HL-60 (cell line): ENCODE results near the gene ACACA.
"Not testable (repeated sequence)": the region's sequence is repeated elsewhere in the genome, so short reads cannot be mapped to it uniquely, and the experiment has no call there.

ENCODE experiments used
- DNase-seq, 2 experiments: peaks; one replicate each; pipeline ENCODE4 v3.0.0-alpha.2; 2010 to 2020; ENCODE audit warnings: low read depth in 1 of 2, low spot score in 1 of 2
- H3K27ac ChIP-seq: fragments of 250-450 bp; sonication (Bioruptor Pico); replicated peaks from 2 replicates; pipeline ENCODE4 v1.5.1; 2020; ENCODE audit warnings: mild to moderate bottlenecking, moderate library complexity
- H3K27me3 ChIP-seq: fragments of 250-450 bp; sonication (Bioruptor Pico); 2 replicates; pipeline ENCODE4 v1.5.1; 2021; ENCODE audit warnings: mild to moderate bottlenecking, moderate library complexity; ENCODE audit not compliant: insufficient read depth, poor library complexity, severe bottlenecking
- H3K4me3 ChIP-seq: replicated peaks from 2 replicates; pipeline ENCODE4 v1.5.1; 2011; ENCODE audit warnings: mild to moderate bottlenecking, control low read depth, low read length; ENCODE audit not compliant: insufficient read depth
- CTCF ChIP-seq: IDR thresholded peaks from one replicate; pipeline ENCODE4 v1.5.1; 2011; ENCODE audit warnings: low read length, control low read depth, inconsistent platforms; ENCODE audit not compliant: insufficient read depth
- GABPA ChIP-seq: IDR thresholded peaks from 2 replicates; pipeline ENCODE4 v1.6.1; 2012; ENCODE audit warnings: low read depth
- POLR2AphosphoS5 ChIP-seq: IDR thresholded peaks from 2 replicates; pipeline ENCODE4 v1.6.1; 2012; ENCODE audit warnings: low read depth
- REST ChIP-seq: IDR thresholded peaks from 2 replicates; pipeline ENCODE4 v1.6.1; 2012; ENCODE audit warnings: low read depth; ENCODE audit not compliant: insufficient replicate concordance
- SPI1 ChIP-seq: IDR thresholded peaks from 2 replicates; pipeline ENCODE4 v1.6.1; 2012; ENCODE audit warnings: low read depth, mild to moderate bottlenecking, borderline replicate concordance

ACACA gene

GRCh38 chr17:37079735-37080134 is 326.9 kb downstream of the ACACA start:
- Histone ChIP-seq H3K4me3 (no peak overlapping the region), H3K27me3 (no peaks in the 10 kb centered on the region), H3K27ac (no peak overlapping the region)
- DNase-seq = no peak
- no peak for TF ChIP-seq SPI1

- no peak for TF ChIP-seq CTCF
- Histone ChIP-seq H3K27ac (no peak overlapping the region), H3K4me3 (no peak overlapping the region), H3K27me3 (no peaks in the 10 kb centered on the region)
- DNase-seq = no peak
These were observed 327.4 kb downstream of the ACACA start for GRCh38 chr17:37079065-37079708.

- H3K27me3 ChIP-seq, DNase-seq, H3K4me3 ChIP-seq, H3K27ac ChIP-seq: not testable (repeated sequence)
These were observed 333.2 kb downstream of the ACACA start for GRCh38 chr17:37073464-37073863.

DNA sequence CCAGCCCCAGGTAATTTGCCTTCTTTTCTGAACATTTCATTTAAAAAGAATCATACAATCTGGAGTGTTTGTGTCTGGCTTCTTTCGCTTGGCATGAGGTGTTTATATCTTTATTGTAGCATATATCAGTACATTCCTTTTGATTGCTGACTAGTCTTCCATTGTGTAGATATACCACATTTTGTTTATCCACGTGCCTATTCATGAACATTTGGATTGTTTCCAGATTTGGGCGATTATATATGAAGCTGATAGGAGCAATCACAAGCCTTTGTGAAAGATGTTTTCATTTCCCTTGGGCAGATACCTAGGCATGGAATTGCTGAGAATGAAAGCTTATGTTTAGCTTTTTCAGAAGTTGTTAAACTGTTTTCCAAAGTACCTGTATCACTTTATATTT is 337.5 kb downstream of the ACACA start:
- TF ChIP-seq POLR2AphosphoS5 = no peak
- H3K27me3 ChIP-seq = no peaks in the 10 kb centered on the region
- DNase-seq = no peak
- no peak overlapping the region for H3K27ac ChIP-seq
- no peak overlapping the region for H3K4me3 ChIP-seq

GRCh38 chr17:37068266-37068665 is 338.4 kb downstream of the ACACA start:
- TF ChIP-seq REST = no peak
- DNase-seq = no peak
- Histone ChIP-seq H3K4me3 (no peak overlapping the region), H3K27ac (no peak overlapping the region), H3K27me3 (no peaks in the 10 kb centered on the region)

DNA sequence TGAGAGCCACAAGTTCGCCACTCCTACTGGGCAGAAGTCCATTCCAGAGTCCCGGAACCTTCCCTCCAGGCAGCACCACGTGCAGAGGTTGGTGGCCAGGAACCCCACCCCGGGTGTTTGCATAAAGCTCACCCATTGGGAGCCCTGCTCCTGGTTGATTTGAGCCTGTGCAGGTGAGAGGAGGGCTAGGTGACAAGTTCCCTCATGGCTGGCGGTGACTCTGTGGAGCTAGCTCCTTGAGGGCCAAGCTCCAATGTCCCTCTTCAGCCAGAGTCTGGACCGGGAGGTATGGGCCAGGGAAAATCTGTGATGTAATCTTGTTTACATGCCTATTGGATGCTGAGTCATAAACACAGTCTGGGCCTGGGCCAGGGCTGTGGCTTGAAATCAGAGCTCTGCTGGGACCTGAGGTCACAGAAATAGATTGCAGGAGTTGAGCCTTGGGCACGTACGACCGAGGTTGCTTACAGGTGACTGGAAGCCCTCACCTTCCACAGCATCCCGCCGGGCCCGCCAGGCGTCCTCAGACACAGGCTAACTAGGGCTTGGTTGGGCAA is 339.0 kb downstream of the ACACA start:
- Histone ChIP-seq H3K4me3 (no peak overlapping the region), H3K27me3 (no peaks in the 10 kb centered on the region), H3K27ac (no peak overlapping the region)
- TF ChIP-seq SPI1 = no peak
- TF ChIP-seq POLR2AphosphoS5 = no peak
- TF ChIP-seq CTCF = no peak
- no peak for TF ChIP-seq GABPA
- no peak for TF ChIP-seq REST
- DNase-seq = no peak
